Panc1 (cell line): ENCODE data around the gene HOXA5. TPM values are rescaled to one million over a fixed set of nuclear protein-coding genes. Genes with fewer than 3 reads are reported as not detected.

Experiments
- ATAC-seq: fragments of 200-7000 bp; cut with Tn5 transposase; 2 replicates; pipeline ENCODE4 v1.9.1; 2020; ENCODE audit warnings: mild to moderate bottlenecking, moderate library complexity
- BruUV-seq: library from RNA; stranded (reverse); fragments of 400-500 nt; replicated peaks from 2 replicates; lab custom pipeline; 2021; lab: Mats Ljungman, UMichigan
- CTCF ChIA-PET: fragments of 300-600 bp; sonication (Branson Sonifier 250); formaldehyde crosslinking; loops from one replicate; lab custom pipeline; 2022; ENCODE audit warnings: antibody characterized with exemption; lab: Charles Lee
- POLR2A ChIA-PET: fragments of 300-600 bp; sonication (Branson Sonifier 250); formaldehyde crosslinking; loops from one replicate; lab custom pipeline; 2022; ENCODE audit warnings: antibody characterized with exemption; lab: Charles Lee
- DNase-seq: peaks from one replicate; pipeline ENCODE4 v3.0.0-alpha.2; 2010; ENCODE audit warnings: low read depth, low spot score
- H3K27ac ChIP-seq: 2 replicates; pipeline ENCODE4 v1.5.1; 2011; ENCODE audit warnings: mild to moderate bottlenecking, low read length, inconsistent platforms
- H3K27me3 ChIP-seq: fragments of 200-500 bp; sonication (Bioruptor generic); 2 replicates; pipeline ENCODE4 v1.6.0; 2014; ENCODE audit warnings: low read length, inconsistent platforms; ENCODE audit not compliant: control insufficient read depth, insufficient read depth
- H3K36me3 ChIP-seq: fragments of 200-500 bp; sonication (Bioruptor generic); 2 replicates; pipeline ENCODE4 v1.5.1; 2014; ENCODE audit warnings: inconsistent platforms, mild to moderate bottlenecking, low read length, moderate library complexity; ENCODE audit not compliant: control insufficient read depth, insufficient read depth
- H3K4me1 ChIP-seq: 2 replicates; pipeline ENCODE4 v1.5.1; 2011; ENCODE audit warnings: inconsistent platforms, mild to moderate bottlenecking, low read length, moderate library complexity; ENCODE audit not compliant: control insufficient read depth, insufficient read depth
- H3K4me3 ChIP-seq, 2 experiments: 2 replicates each; pipeline ENCODE4 v1.5.1; 2011 to 2012; ENCODE audit warnings: low read depth in 2 of 2, low read length in 2 of 2, mild to moderate bottlenecking in 2 of 2, inconsistent platforms in 1 of 2, moderate library complexity in 1 of 2
- H3K9me3 ChIP-seq: fragments of 200-500 bp; sonication (Bioruptor generic); 2 replicates; pipeline ENCODE4 v1.5.1; 2014; ENCODE audit warnings: low read depth, mild to moderate bottlenecking, inconsistent platforms, low read length, moderate library complexity; ENCODE audit not compliant: control insufficient read depth, insufficient read depth
- POLR2AphosphoS5 ChIP-seq: IDR thresholded peaks from 2 replicates; pipeline ENCODE4 v1.6.1; 2012; ENCODE audit warnings: mild to moderate bottlenecking, low read depth, low read length, moderate library complexity
- SIN3A ChIP-seq: IDR thresholded peaks from 2 replicates; pipeline ENCODE4 v1.6.1; 2012; ENCODE audit warnings: low read depth, mild to moderate bottlenecking, low read length, moderate library complexity, borderline replicate concordance; ENCODE audit not compliant: insufficient read depth
- TCF7L2 ChIP-seq: IDR thresholded peaks from 2 replicates; pipeline ENCODE4 v1.6.1; 2011; ENCODE audit warnings: mild to moderate bottlenecking, low read depth, low read length, inconsistent platforms
- in situ Hi-C: cut with HindIII; loops from 2 replicates; pipeline ENCODE4 v1.10.0; 2016; ENCODE audit warnings: low sequenced_read_pairs, low pct_unique_long_range_greater_than_20kb
- intact Hi-C: fragments of 100-400 bp; cut with micrococcal nuclease; formaldehyde crosslinking; loops from one replicate; pipeline ENCODE4 v1.10.0; 2022; ENCODE audit not compliant: unreplicated experiment
- total RNA-seq: library from RNA; stranded (reverse); gene quantifications from one replicate; pipeline ENCODE4 v1.2.1, GENCODE V29; 2021; ENCODE audit not compliant: unreplicated experiment
- TF ChIP-seq, protein P1 (sequence below): fragments of 450-650 bp; IDR thresholded peaks from 2 replicates; pipeline ENCODE4 v1.5.1; 2017; ENCODE audit warnings: mild to moderate bottlenecking
- TF ChIP-seq, protein P2 (sequence below), 2 experiments: IDR thresholded peaks; 2 replicates each; pipeline ENCODE4 v1.6.1; 2011 to 2012; ENCODE audit warnings: low read depth in 2 of 2, control low read depth in 1 of 2, low read length in 1 of 2, mild to moderate bottlenecking in 1 of 2, moderate library complexity in 1 of 2; ENCODE audit not compliant: insufficient read depth in 1 of 2

The HOXA5 gene
- total RNA-seq, 1 experiment from 2014 or later, result 3.9 TPM

DNA sequence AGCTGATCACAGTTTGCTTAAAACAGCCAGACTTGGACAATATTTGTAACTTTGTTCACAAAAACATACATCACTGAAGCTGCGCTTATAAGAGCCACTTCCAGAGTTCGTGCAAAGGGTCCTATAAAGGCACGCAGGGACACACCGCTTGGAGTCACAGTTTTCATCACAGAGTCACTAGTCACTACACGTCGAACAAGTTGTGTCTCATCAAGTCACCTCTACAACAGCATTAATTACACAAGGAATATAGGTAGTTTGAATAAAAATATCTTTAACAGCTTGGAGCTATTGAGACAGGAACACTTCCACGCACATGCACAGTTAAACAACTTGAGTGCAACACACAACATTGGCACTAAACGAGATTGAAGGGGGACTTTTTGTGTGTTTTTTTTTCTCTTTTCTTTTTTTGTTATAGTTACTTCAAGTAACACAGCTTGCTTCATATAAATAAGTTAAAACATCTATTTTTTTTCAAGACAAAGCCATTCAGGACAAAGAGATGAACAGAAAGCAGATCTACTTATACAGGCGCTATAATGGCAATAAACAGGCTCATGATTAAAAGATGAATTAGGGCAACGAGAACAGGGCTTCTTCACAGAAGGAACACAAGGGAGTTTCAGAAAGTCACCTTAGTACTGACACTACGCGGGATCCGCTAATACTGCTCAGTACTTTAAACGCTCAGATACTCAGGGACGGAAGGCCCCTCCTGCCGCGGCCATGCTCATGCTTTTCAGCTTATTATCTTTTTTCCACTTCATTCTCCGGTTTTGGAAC is 2.2 kb downstream of the HOXA5 start:
- no peak for ATAC-seq
- in situ Hi-C loops (loop anchor here (5.0 kb wide), 1 partner anchor 284 kb away; no protein-coding TSS in a partner anchor), intact Hi-C loops (no loop called here)
- Histone ChIP-seq H3K36me3 (no peaks in the 10 kb centered on the region), H3K4me1 (peaks cover 32% of the 10 kb centered on the region), H3K9me3 (no peaks in the 10 kb centered on the region), H3K27me3 (no peaks in the 10 kb centered on the region), H3K27ac (peak overlapping the region; percentile 84), H3K4me3 (peak overlapping the region; percentile 58 to 87; a peak in 2 of 4 replicates)
- DNase-seq, result no peak
- TF ChIP-seq TCF7L2 (no peak), SIN3A (no peak), POLR2AphosphoS5 (no peak)
- TF ChIP-seq, protein P1, sequence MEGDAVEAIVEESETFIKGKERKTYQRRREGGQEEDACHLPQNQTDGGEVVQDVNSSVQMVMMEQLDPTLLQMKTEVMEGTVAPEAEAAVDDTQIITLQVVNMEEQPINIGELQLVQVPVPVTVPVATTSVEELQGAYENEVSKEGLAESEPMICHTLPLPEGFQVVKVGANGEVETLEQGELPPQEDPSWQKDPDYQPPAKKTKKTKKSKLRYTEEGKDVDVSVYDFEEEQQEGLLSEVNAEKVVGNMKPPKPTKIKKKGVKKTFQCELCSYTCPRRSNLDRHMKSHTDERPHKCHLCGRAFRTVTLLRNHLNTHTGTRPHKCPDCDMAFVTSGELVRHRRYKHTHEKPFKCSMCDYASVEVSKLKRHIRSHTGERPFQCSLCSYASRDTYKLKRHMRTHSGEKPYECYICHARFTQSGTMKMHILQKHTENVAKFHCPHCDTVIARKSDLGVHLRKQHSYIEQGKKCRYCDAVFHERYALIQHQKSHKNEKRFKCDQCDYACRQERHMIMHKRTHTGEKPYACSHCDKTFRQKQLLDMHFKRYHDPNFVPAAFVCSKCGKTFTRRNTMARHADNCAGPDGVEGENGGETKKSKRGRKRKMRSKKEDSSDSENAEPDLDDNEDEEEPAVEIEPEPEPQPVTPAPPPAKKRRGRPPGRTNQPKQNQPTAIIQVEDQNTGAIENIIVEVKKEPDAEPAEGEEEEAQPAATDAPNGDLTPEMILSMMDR, result no peak
- TF ChIP-seq, protein P2, sequence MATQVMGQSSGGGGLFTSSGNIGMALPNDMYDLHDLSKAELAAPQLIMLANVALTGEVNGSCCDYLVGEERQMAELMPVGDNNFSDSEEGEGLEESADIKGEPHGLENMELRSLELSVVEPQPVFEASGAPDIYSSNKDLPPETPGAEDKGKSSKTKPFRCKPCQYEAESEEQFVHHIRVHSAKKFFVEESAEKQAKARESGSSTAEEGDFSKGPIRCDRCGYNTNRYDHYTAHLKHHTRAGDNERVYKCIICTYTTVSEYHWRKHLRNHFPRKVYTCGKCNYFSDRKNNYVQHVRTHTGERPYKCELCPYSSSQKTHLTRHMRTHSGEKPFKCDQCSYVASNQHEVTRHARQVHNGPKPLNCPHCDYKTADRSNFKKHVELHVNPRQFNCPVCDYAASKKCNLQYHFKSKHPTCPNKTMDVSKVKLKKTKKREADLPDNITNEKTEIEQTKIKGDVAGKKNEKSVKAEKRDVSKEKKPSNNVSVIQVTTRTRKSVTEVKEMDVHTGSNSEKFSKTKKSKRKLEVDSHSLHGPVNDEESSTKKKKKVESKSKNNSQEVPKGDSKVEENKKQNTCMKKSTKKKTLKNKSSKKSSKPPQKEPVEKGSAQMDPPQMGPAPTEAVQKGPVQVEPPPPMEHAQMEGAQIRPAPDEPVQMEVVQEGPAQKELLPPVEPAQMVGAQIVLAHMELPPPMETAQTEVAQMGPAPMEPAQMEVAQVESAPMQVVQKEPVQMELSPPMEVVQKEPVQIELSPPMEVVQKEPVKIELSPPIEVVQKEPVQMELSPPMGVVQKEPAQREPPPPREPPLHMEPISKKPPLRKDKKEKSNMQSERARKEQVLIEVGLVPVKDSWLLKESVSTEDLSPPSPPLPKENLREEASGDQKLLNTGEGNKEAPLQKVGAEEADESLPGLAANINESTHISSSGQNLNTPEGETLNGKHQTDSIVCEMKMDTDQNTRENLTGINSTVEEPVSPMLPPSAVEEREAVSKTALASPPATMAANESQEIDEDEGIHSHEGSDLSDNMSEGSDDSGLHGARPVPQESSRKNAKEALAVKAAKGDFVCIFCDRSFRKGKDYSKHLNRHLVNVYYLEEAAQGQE (IDR thresholded peaks at IDR 0.05; ENCODE audit: insufficient read depth in 1 of 2, low read depth in 2 of 2, low read length in 1 of 2), result no peak
- CTCF ChIA-PET, result interaction anchor here (0.5 to 2.7 kb wide), 7 partner anchors 13 to 707 kb away, joined by 3 to 9 read pairs (median 7); no protein-coding TSS in a partner anchor
- POLR2A ChIA-PET, result no interaction called here
- BruUV-seq, result TSS peak; percentile 81

DNA sequence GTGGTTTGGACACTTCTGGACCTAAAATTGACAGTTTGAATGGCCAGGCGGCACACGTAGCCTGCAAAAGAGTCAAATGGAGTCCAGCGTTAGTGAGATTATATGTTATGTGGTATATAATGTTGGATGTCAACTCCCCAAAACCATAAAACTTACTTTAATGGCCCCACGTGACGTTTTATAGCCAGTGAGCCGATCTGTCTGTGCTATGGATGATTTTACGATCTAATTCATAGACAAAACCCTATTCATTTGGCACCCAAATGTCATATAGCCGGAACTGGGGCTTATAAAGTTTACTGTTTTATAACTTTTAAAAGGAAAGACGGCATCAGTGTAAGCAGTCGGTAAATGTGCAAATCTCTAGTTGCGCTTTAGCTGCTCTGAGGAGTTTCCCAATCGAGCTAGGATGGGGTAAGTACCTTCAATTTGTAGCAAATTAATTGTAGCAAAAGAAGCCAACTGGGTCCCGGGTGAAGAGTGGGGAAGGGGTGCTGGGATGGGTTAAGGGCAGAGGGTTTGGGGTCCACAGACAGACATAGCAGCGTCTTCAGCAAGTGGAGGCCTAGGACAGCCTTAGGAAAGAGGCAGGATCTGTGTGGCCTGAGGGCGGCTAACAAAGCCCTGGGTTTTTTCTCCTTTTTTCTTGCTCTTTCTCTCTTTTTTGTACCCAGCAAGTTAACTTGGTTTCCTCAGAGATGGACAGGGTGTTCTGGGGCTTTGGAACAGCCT is 3.2 kb downstream of the HOXA5 start:
- DNase-seq, result no peak
- no peaks in the 10 kb centered on the region for H3K9me3 ChIP-seq
- no TSS peak for BruUV-seq

More for the DNA sequence above, 3.2 kb downstream of the HOXA5 start:
- H3K4me3 ChIP-seq, result no peak overlapping the region
- peak overlapping the region; percentile 51; the same call in 1 of the 2 replicates for H3K27ac ChIP-seq
- CTCF ChIA-PET, result interaction anchor here (0.7 kb wide), 1 partner anchor 53 kb away, joined by 3 read pairs; no protein-coding TSS in a partner anchor
- ATAC-seq, result no peak
- in situ Hi-C loops (loop anchor here (5.0 kb wide), 1 partner anchor 283 kb away; no protein-coding TSS in a partner anchor), intact Hi-C loops (no loop called here)
- H3K36me3 ChIP-seq, result no peaks in the 10 kb centered on the region
- TF ChIP-seq SIN3A (no peak), POLR2AphosphoS5 (no peak), TCF7L2 (no peak)
- TF ChIP-seq, protein P2 (IDR thresholded peaks at IDR 0.05; ENCODE audit: insufficient read depth in 1 of 2, low read depth in 2 of 2, low read length in 1 of 2), result no peak
- TF ChIP-seq, protein P1, result no peak
- no peaks in the 10 kb centered on the region for H3K27me3 ChIP-seq
- peaks cover 42% of the 10 kb centered on the region for H3K4me1 ChIP-seq
- POLR2A ChIA-PET, result interaction anchor here (0.6 kb wide), 2 partner anchors 284 to 460 kb away, joined by 3 to 5 read pairs; no protein-coding TSS in a partner anchor
